GM21825 (cell line): ENCODE results near the gene CARNS1.
A peak's percentile ranks its signal among the peaks of the same experiment; 100 is the strongest.
"Not testable (repeated sequence)": the region's sequence is repeated elsewhere in the genome, so short reads cannot be mapped to it uniquely, and the experiment has no call there.

Source experiments
- ATAC-seq: cut with Tn5 transposase; IDR thresholded peaks from one replicate; pipeline ENCODE4 v1.9.1; 2021; ENCODE audit warnings: mild to moderate bottlenecking, moderate library complexity; ENCODE audit not compliant: unreplicated experiment

The CARNS1 gene

DNA sequence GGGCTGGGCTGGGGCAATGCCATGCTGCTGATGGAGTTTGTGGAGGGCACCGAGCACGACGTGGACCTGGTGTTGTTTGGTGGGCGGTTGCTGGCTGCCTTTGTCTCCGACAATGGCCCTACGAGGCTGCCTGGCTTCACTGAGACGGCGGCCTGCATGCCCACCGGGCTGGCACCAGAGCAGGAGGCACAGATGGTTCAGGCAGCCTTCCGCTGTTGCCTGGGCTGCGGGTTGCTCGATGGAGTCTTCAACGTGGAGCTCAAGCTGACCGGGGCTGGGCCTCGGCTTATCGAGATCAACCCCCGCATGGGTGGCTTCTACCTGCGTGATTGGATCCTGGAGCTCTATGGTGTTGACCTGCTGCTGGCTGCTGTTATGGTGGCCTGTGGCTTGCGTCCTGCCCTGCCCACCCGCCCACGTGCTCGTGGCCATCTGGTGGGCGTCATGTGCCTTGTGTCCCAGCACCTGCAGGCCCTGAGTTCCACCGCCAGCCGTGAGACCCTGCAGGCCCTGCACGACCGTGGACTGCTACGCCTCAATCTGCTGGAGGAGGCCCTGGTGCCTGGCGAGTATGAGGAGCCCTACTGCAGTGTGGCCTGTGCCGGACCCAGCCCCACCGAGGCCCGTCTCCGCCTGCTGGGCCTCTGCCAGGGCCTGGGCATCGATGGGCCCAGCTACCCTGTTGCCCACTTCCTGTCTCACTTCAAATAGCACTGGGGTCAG lies 8.6 kb downstream of the CARNS1 start:
- ATAC-seq = no peak

DNA sequence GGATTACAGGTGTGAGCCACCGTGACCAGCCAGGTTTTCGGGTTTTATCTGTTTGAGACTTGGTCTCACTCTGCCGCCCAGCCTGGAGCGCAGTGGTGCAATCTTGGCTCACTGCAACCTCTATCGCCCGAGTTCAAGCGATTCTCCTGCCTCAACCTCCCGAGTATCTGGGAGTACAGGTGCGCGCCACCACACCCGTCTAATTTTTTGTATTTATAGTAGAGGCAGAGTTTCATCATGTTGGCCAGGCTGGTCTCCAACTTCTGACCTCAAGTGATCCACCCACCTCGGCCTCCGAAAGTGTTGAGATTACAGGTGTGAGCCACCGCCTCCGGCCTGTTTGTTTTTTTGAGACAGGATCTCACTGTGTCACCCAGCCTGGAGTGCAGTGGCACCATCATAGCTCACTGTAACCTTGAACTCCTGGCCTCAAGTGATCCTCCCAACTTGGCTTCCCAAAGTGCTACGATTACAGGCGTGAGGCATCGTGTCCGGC lies 11.9 kb downstream of the CARNS1 start:
- not testable (repeated sequence) for ATAC-seq

DNA sequence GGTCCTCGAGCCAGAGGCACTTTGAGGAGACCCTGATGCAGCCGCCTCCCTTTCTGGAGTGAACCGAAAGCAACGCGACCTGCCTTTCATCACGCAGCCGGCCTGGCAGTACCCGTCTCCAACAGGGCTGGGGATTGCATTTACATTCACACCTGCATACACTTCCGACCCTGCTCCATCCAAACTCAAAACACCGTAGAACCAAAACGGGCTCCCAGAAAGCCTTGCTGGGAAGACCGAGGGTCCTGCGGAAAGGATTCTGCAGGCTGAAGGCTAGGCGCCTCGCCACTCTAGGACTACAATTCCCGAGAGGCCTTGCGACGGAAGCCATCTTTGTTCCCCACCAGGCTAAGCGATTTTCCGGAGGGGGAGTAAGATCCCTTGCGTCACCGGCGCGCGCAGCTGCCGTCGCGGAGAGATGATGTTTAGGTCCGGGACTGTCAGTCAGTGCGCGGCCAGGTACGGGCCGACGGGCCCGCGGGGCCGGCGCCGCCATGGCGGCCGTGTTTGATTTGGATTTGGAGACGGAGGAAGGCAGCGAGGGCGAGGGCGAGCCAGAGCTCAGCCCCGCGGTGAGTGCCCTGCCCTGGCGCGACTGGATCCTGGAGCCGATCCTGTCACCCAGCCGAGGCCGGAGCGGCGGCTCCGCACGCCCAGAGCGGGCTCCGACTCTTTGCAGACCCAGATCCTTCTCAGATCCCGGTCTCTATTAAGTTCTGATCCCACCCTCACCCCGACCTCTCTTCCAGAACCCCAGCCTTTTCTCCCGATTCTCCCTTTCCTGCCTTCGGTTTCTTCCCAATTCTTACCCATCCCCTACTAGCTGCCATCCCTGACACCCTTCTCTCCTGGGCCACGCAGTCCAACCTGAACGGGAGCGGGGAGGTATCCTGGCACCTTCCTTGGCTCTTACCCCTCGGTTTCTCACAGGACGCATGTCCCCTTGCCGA lies 12.8 kb downstream of the CARNS1 start, which contains the start of gene RPS6KB2:
RPS6KB2 (plus strand) TSS at position 443 of the 950 bp plus-strand sequence; CDS start at position 495, 52 bp downstream.
- ATAC-seq = peak; percentile 82

DNA sequence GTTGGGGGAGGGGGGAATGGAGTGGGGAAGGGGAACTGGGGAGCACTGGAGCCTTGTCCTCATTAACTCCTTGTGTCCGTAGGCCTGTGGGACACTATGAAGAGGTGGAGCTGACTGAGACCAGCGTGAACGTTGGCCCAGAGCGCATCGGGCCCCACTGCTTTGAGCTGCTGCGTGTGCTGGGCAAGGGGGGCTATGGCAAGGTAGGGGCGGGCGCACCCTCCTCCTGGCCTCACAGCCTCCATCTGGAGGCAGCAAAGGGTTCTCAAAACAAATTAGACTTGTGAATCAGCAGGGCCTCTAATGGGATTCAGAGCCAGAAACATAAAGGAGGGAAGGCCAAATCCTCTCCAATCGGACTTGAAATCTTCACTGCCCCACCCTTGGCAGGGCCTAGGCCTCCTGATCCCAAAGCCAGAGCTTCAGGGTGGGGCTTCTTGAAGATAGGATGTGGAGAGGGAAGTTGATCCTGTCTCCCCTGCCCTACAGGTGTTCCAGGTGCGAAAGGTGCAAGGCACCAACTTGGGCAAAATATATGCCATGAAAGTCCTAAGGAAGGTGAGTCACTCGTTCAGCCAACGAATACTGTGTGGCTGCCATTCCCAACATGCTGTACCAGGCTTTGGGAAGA lies 13.7 kb downstream of the CARNS1 start:
- no peak for ATAC-seq

DNA sequence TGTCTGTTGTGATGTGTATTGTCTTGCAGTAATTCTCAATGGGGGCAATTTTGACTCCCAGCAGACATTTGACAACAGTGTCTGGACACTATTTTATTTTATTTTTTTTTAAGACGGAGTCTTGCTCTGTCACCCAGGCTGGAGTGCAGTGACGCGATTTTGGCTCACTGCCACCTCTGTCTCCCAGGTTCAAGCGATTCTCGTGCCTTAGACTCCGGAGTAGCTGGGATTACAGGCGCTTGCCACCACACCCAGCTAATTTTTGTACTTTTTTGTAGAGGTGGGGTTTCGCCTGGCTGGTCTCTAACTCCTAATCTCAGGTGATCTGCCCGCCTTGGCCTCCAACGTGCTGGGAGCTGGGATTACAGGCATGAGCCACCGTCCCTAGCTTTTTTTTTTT lies 14.2 kb downstream of the CARNS1 start:
- no peak for ATAC-seq

DNA sequence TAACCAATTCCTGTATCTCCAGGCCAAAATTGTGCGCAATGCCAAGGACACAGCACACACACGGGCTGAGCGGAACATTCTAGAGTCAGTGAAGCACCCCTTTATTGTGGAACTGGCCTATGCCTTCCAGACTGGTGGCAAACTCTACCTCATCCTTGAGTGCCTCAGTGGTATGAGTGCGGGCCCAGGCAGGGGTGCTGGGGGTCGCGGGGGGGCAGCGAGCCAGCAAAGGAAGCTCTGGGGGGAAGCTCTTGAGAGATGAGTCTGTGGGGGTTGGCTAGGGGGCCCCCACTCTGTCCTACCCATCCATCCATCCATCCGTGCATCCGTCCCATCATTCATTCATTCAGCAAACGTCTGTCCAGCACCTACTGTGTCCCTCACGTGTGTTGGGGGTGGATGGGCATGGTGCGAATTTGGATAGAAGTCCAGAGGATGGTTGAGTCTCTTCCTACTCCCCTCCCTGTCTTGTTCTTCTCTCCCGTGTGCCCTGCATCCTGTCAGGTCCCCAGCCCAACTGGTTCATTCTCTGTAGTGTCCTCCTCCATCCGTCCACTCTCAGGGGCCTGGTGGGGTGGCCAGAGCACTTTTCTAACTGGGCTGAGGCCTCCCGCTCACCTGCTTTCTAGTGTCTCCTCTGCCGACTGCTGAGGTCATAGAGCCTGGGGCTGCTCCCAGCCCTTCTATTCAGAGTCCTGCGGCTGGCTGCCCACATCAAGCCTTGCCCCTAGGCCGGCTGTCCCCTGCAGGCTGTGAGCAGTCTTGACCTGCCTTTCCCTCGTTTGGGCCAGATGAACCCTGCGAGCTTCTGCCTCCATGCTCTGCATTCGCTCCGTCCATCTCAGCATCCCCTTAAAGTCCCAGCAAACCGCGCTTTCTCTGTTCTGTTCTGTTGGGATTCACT lies 16.1 kb downstream of the CARNS1 start:
- no peak for ATAC-seq

DNA sequence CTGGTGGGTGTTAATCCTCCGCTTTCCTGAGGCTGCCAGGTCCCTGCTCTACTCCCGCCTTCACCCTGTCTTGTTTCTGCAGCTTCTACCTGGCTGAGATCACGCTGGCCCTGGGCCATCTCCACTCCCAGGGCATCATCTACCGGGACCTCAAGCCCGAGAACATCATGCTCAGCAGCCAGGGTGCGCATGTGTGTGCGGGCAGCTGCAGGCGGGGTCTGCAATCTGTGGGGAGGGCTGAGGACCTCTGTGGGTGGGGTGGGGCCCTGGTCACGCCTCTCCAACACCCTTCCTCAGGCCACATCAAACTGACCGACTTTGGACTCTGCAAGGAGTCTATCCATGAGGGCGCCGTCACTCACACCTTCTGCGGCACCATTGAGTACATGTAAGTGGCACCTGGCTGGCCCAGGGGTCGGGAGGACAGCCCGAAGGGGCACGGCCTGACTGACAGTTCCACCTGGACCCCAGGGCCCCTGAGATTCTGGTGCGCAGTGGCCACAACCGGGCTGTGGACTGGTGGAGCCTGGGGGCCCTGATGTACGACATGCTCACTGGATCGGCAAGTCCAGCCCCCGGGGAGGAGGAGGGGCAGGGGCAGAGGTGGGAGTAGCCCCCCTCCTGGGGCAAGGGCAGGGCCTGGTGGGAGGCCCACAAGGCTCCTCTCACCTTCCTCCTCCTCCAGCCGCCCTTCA lies 17.3 kb downstream of the CARNS1 start:
- ATAC-seq = no peak

DNA sequence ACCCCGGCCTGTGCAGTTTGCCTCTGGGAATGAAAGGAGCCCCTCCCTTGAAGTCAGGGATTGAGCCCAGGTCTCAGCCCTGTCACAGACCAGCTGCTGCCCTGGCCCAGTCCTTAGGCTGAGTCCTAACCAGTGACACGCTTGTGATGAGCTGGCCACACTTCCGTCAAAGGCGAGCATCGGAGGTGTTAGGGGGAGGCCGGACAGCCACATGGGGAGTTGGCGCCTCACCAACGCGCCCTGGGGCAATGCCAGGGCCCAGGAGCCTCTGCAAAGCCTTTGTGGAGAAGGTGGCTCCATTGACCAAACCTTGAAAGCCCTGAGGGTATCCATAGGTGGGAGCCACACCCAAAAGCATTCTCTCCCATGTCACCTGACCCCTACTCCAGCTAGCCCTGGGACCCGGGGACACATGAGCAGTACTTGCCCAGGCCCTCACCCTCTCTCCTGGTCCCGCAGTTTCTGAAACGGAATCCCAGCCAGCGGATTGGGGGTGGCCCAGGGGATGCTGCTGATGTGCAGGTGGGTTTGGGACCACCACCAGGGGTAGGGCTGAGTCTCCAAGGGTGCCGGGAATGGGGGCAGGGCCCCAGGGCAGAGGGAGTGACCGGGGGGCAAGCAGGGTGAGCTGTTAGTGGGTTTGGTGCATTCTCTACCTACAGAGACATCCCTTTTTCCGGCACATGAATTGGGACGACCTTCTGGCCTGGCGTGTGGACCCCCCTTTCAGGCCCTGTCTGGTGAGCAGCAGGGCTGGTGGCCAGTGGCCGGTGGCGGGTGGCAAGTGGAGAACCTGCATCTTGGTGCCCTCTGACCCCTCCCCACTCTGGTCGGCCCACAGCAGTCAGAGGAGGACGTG lies 18.3 kb downstream of the CARNS1 start:
- no peak for ATAC-seq

DNA sequence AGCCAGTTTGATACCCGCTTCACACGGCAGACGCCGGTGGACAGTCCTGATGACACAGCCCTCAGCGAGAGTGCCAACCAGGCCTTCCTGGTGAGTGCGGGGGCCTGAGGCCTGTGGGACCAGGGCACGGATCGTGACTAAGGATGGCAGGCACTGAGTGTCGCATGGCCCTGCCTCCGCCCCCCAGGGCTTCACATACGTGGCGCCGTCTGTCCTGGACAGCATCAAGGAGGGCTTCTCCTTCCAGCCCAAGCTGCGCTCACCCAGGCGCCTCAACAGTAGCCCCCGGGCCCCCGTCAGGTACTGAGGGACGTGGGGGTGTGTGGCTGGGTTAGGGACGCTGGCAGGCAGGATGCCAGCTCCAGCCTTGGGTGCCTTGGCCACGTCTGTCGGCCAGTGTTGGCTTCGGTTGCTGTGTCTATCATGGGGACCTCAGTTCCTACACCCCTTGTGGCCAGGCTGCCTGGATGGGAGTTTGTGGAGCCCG lies 19.0 kb downstream of the CARNS1 start:
- no peak for ATAC-seq

DNA sequence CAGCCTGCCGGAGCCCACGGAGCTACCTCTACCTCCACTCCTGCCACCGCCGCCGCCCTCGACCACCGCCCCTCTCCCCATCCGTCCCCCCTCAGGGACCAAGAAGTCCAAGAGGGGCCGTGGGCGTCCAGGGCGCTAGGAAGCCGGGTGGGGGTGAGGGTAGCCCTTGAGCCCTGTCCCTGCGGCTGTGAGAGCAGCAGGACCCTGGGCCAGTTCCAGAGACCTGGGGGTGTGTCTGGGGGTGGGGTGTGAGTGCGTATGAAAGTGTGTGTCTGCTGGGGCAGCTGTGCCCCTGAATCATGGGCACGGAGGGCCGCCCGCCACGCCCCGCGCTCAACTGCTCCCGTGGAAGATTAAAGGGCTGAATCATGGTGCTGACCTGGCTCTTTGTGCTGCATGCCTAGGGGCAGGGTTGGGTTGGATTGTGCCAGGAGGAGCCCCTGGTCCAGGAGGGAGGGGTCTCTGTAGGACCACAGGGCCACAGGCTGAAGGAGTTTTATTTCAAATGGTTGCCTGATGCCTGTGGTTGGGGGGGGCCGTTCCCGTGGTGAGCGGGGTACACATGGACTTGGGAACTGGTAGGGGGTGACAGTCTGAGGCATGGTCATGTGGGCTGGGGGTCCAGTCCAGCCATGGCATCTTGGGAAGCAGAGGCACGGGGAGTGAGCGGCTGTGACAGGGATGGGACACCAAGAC lies 19.7 kb downstream of the CARNS1 start:
- ATAC-seq = no peak

DNA sequence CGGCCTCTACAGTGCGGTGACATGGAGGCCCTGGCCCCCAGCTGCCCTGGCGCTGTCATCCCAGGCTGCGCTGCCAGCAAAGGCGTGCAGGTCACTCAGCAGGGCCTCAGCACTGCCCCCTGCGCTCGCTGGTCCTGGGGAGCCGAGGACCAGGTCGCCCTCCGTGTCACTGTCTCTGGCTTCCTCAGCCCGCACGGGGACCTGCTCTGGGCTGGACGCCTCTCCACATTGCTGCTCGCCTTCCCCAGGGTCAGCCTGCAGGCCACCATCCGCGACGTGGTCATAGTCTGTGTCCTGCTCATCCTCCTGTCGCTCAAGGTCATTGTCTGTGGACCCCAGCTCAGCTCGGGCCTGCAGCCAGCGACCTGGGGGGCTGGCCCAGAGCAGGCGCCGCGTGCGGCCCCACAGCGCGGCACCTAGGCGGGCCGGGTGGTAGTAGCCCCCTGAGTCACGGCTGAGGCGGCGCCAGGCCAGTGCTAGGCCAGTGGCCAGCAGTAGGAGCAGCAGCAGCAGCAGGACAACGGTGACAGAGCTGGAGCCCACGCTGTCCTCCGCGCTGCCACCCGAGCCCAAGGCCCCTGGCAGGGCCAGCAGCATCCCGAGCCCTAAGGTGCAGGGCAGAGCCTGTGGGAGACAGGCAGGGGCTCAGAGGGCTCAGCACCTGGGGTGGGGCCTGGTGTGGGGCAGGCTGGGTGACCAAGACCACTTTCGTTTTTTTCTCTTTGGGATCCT lies 20.4 kb downstream of the CARNS1 start:
- ATAC-seq = no peak

DNA sequence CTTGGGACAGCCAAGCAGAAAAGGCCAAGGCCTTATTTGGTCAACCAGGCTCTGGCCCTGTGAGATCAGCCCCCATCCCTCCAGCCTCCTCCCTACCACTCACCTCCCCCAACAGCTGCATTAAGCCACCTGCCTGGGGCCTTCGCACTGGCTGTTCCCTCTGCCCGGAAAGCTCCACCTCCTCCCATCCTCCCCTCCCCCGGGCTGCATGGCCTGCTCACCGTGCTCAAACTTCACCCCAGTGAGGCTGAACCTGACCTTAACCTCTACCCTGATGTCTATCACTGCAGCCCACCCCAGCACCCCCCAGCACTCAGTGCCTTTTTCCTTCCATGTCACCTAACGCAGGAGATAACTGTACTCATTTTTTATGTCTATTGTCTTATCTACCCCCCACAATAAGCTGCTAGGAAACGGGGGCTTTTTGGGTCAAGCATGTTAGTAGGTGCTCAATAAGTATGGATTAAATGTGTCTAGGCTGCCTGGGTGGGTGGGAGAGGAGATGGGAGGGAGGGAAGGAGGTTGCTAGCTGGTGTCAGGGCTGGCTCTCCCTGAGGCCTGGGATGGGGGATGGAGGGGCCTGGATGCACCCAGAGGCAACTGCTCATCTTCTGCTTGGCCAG lies 21.1 kb downstream of the CARNS1 start:
- ATAC-seq = no peak

DNA sequence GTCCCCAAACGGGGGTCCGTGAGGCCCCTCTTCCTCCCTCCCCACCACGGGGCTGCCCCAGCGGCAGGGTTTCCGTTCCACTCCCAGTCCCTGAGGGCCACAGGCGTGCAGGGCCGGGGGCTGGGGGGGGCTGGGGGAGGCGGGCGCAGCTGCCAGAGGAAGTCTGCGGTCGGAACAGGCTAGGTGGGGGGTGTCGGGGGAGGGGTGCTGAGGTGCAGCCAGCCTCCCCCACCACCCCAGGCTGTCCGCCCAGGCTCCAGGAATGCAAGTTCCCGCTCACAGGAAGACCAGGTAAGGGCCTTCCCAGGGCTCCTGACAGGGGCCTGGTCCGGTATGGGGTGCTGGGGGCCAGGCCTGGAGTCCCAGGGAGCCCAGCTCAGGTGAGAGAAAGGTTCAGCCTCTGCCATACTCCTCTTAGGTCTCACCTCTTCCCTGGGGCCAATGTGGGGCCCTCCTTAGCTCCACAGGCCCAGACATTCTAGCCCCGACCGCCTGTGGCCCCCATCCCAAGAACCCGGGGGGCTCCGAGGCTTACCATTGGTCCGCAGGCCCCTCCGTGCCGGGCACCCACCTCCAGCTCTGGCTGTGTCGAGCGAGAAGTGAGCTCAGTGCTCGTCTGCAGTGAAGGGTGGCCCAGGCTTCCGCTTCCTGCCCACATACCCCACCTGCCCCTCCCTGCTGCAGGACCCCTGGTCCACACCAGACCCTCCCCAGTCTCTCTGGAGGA lies 21.8 kb downstream of the CARNS1 start, which contains the start of gene PTPRCAP:
PTPRCAP (minus strand) TSS at position 601 of the 727 bp plus-strand sequence; CDS start at position 538, 63 bp downstream.
- no peak for ATAC-seq

DNA sequence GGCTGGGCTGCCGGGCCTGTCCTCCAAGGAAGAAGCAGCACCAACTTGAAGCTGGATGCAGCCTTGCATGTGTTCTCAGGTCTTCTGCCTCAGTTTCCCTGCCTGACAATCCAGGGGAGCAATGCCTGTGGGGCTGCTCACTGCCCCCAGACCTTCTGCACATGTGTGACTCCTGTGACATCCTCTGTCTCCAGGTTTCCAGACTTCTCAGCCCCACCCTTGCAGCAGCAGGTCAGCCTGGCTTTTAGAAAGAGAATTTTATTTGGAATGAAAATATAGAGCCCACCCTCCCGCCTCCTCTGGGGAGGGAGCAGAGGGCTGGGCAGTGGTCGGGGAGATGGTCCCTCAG lies 22.3 kb downstream of the CARNS1 start:
- no peak for ATAC-seq

DNA sequence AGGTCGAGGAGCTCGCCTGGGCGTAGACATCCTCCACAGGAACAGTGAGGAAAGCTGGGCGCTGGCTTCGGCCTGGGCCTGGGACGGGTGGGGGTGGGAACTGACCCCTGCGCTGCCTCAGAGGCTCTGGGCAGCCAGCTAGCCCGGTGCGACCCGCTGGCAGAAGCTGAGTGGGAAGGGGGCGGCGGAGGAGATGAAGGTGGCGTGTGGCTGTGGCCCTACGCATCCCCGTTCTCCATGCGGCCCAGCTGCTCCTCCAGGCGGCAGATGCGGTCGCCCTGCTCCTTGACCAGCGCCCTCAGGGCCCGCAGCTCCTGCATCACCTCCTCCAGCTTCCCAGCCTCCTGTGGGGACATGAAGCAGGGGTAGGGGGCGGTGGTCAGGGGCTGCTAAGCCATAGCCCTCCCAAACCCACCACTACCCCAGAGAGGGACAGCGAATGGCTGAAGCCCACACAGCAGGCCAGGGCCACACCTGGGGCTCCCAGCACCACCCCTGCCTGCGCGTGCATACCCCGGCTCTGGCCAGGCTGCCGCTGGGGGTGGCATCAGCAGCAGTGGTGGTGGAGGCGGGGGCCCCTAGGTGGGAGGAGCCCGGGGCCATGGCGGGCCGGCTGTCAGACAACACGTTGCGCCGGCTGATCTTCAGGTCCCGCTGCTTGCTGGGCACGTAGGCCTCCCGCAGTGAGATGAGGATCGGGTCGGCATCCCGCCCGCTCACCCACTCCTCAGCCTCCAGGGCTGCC lies 22.9 kb downstream of the CARNS1 start:
- ATAC-seq = no peak
